GM12872 (cell line): ENCODE results near the gene MUC5AC.

Experiments used
- TF ChIP-seq, protein P1 (sequence below): IDR thresholded peaks from 3 replicates; pipeline ENCODE4 v1.5.1; 2011; ENCODE audit warnings: low read depth, mild to moderate bottlenecking, low read length, moderate library complexity; ENCODE audit not compliant: insufficient read depth

MUC5AC gene

DNA sequence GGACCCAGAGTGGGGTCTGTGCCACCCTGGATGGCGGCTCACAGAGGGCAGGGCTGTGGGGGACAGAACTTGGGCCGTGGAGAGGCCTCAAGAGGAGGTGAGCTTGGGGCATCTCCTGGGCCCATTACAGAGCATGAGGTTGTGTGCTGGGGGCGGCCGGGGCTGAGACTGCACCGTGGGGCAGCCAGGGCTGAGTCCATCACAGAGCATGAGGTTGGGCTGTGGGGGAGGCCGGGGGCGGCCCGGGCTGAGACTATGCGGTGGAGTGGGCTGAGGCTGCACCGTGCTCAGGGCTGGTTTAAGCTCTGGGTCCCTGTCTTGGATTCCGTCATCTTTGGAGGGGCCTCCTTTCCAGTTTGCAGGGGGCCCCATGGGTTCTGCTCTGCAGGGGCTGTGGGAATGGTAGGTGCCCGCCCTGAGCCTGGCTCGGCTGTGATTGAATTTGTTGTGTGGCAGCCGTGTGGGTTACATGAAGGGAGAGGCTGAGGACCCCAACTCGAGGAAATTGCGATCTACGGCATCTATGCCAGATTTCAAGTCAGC, 38.1 kb upstream of the MUC5AC start:
- TF ChIP-seq, protein P1, sequence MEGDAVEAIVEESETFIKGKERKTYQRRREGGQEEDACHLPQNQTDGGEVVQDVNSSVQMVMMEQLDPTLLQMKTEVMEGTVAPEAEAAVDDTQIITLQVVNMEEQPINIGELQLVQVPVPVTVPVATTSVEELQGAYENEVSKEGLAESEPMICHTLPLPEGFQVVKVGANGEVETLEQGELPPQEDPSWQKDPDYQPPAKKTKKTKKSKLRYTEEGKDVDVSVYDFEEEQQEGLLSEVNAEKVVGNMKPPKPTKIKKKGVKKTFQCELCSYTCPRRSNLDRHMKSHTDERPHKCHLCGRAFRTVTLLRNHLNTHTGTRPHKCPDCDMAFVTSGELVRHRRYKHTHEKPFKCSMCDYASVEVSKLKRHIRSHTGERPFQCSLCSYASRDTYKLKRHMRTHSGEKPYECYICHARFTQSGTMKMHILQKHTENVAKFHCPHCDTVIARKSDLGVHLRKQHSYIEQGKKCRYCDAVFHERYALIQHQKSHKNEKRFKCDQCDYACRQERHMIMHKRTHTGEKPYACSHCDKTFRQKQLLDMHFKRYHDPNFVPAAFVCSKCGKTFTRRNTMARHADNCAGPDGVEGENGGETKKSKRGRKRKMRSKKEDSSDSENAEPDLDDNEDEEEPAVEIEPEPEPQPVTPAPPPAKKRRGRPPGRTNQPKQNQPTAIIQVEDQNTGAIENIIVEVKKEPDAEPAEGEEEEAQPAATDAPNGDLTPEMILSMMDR, result no peak

DNA sequence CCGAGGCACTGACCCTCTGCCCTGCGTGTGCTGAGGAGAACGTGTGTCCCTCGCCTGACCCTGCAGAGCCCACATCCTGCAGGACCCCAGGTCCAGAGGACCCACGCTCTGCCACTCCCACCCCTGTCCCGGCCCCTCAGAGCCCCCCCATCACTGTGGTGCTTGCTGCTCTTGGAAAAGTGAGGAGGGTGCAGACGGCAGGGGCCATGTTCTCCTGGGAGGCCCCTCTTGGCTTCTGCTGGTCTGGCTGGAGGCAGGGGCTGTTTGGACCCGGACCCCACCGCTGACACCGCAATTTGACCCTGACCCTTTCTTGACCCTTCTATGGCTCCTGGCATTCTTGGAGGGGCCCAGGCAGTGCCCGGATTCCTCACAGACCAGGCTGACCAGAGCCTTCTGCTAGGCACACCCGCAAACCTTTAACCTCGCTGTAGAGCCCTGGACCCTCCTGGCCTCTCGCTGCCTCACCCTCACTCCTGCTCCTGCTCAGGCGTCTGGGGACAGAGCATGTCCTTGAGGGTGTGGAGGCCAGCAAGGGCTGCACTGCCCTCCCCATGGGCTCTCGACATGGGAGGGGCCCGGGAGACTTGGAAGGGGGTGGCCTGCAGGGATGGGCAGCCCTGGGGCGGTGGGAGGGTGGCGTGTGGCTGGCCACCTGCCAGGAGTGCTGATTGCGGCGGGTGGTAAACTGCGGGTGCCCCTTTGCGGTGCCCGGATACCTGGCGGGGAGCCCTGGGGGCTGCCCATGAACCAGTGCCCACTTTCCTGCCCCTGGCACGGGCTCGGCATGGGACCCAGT, 37.0 kb upstream of the MUC5AC start:
- TF ChIP-seq, protein P1, result no peak

DNA sequence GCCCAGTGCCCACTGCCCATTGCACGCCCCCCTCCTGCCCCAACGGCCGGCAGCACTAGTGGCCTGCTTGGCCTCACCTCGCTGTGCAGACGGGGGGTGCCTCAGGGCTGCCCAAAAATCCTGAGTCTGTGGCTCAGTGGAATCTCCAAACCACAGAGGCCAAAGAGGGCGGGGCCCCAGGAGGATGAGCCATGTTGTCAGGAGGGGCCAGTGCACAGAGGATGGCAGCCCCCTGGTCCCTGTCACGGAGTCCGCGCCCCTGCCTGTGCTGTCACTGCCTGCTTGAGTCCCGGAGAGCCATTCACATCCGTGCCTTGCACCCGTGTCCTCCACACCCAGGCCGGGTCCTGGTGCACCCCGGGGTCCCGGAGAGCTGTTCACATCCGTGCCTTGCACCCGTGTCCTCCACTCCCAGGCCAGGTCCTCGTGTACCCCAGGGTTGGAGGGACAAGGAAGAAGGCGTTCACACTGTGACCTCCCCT, 36.4 kb upstream of the MUC5AC start:
- TF ChIP-seq, protein P1, result no peak

DNA sequence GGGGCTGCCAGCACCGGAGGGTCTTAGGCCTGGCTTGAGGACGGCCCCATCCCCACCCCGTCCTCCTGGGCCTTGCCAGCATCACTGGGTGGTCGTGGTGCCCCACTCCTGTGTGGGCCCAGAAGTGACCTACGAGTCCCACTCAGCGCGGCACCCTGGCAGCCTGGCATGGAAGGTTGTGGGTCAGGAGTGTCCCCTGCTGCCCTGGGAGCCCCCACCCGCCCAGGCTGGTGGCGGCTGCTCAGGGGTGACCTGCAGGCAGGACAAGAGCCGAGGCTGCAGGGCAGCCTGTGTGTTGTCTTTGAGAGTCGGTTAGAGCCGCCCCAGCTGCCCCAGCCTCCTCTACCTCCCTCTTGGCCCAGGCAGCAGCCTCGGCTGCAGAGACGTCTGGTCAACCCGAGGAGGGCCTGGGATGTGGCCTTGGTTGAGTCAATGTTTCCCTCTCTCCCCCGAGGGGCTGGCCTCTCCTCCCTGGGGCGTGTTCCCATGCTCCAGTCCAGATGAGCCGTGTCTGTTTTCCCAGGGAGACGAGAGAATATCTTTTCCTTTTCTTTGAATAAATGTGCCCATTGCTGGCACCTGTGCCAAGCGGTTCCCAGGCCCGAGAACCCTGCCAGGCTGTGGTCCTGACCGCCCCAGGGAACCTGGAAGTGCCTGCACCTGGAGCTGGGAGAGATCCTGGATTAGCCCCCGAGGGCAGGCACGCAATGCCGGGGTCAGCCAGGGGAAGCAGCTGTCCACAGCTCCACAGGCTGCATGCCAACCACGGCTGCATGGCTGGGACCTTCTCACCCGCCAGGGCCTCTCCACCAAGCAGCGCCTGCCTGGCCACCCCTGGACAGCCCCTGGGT, 35.7 kb upstream of the MUC5AC start:
- TF ChIP-seq, protein P1, result no peak

DNA sequence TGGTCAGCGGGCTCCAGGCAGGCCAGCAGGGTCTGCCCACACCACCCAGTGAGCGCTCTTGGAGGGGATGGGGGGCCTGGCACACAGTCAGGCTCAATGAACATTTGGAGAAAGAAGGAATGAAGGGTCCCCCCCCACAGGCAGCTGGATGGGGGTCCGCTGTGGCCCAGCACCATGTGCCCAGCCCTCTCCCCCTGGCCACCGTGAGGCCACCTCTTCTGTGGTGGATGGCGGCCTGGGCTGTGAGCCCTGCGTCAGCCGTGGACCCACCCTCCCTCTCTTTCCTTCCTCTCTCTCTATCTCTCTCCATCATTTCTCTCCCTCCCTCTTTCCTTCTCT, 35.1 kb upstream of the MUC5AC start:
- TF ChIP-seq, protein P1, result no peak

DNA sequence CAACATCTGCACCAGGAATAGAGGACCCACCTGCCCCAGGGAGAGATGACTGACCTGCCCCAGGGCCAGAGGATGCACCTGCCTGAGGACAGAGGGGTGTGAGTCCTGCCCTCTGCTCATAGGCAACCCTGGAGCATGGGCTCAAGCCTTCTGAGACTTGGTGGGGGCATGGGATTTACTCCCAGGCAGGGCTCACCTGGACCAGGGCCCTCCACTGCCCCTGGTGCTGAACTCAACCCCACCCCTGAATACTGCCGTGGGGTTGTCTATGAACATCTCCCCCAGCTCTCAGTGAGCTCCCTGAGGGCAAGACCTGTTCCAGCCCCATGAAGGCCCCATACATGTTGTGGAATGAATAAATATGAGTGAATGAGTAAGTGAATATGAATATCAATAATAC, 33.8 kb upstream of the MUC5AC start:
- TF ChIP-seq, protein P1, result no peak

DNA sequence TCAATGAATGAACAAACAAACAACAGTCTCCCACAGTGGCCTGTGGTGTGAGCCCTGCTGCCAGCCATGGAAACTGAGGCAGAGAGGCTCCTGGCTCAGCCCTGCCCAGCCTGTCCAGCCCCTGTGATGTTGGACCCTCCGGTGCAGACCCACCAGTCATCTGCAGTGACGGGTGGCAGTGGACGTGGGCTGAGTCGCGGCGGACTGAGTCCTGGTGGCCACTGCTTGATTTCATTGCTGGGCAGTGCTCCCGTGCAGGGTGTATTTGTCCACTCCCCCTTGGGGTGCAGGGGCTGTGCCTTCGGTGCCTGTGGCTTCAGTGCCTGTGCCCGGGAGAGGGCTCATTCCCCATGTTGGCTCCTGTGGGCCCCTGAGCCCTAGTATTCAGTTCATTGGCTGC, 31.9 kb upstream of the MUC5AC start:
- TF ChIP-seq, protein P1, result no peak
